Right atrium auricular region (tissue), 2 donors: Measurements from ENCODE around the gene TRANK1. TPM values are rescaled to one million over a fixed set of nuclear protein-coding genes. Genes with fewer than 3 reads are reported as not detected.

Source experiments
- DNase-seq: peaks from one replicate; pipeline ENCODE4 v3.0.0-alpha.2; 2019; ENCODE audit warnings: low spot score
- H3K27ac ChIP-seq, 2 donors: fragments of 200-600 bp; sonication (generic); 1 replicate in 1 of 2; 2 replicates in 1 of 2; pipeline ENCODE4 v1.5.1; 2016 to 2019
- H3K27me3 ChIP-seq, 2 donors: fragments of 200-600 bp; sonication (generic); one replicate each; pipeline versions ENCODE4 v1.5.1 to v1.6.0; 2017 to 2019
- H3K36me3 ChIP-seq: fragments of 200-600 bp; sonication (generic); one replicate; pipeline ENCODE4 v1.5.1; 2016
- H3K4me1 ChIP-seq, 2 donors: fragments of 200-600 bp; sonication (generic); one replicate each; pipeline versions ENCODE4 v1.5.1 to v1.6.0; 2017 to 2019
- H3K4me3 ChIP-seq, 2 donors: fragments of 200-600 bp; sonication (generic); 1 replicate in 1 of 2; 2 replicates in 1 of 2; pipeline ENCODE4 v1.5.1; 2017 to 2019; ENCODE audit warnings: mild to moderate bottlenecking in 1 of 2, moderate library complexity in 1 of 2
- H3K9me3 ChIP-seq, 2 donors: fragments of 200-600 bp; sonication (generic); one replicate each; pipeline ENCODE4 v1.5.1; 2019
- CTCF ChIP-seq, 2 donors: fragments of 200-600 bp; sonication (generic); IDR thresholded peaks; one replicate each; pipeline ENCODE4 v1.5.1; 2019; ENCODE audit warnings: antibody characterized with exemption in 2 of 2
- total RNA-seq, 2 donors: library from RNA; depleted of rRNA; stranded (reverse); fragments of >200 nt; gene quantifications; one replicate each; pipeline ENCODE4 v1.1.0, GENCODE V29; 2016

TRANK1 gene
- total RNA-seq, 2 donors from 2014 or later = 5.7 to 10.3 TPM

- no peaks in the 10 kb centered on the region for H3K4me1 ChIP-seq
- H3K9me3 ChIP-seq = no peaks in the 10 kb centered on the region
- H3K36me3 ChIP-seq = no peaks in the 10 kb centered on the region
- no peaks in the 10 kb centered on the region for H3K27me3 ChIP-seq
- DNase-seq = no peak
- no peak for TF ChIP-seq CTCF (IDR thresholded peaks at IDR 0.05)
- H3K27ac ChIP-seq = no peak overlapping the region
- no peak overlapping the region for H3K4me3 ChIP-seq
Observed at GRCh38 chr3:36786921-36787890, 157.6 kb downstream of the TRANK1 start.

- H3K36me3 ChIP-seq = no peaks in the 10 kb centered on the region
- no peak overlapping the region for H3K4me3 ChIP-seq
- no peak overlapping the region for H3K27ac ChIP-seq
- no peak for DNase-seq
- H3K9me3 ChIP-seq = no peaks in the 10 kb centered on the region
- TF ChIP-seq CTCF (IDR thresholded peaks at IDR 0.05) = no peak
- no peaks in the 10 kb centered on the region for H3K4me1 ChIP-seq
- no peaks in the 10 kb centered on the region for H3K27me3 ChIP-seq
Observed at GRCh38 chr3:36784138-36784635, 160.7 kb downstream of the TRANK1 start.

- no peaks in the 10 kb centered on the region for H3K27me3 ChIP-seq
- no peaks in the 10 kb centered on the region for H3K36me3 ChIP-seq
- no peak overlapping the region for H3K27ac ChIP-seq
- TF ChIP-seq CTCF (IDR thresholded peaks at IDR 0.05) = no peak
- no peaks in the 10 kb centered on the region for H3K9me3 ChIP-seq
- H3K4me3 ChIP-seq = no peak overlapping the region
- no peaks in the 10 kb centered on the region for H3K4me1 ChIP-seq
- no peak for DNase-seq
Observed at GRCh38 chr3:36777424-36778218, 167.2 kb downstream of the TRANK1 start.

Other genes starting within 250 kb of the TRANK1 start
- gene DCLK3, start 180.5 kb downstream of the TRANK1 start, total RNA-seq = under 1 TPM; 0.08 to 0.15 TPM
- 10 to 100 TPM; 10.3 TPM for gene EPM2AIP1, start 48.1 kb upstream of the TRANK1 start, total RNA-seq
- 10 to 100 TPM; 36.0 to 37.8 TPM for gene MLH1, start 48.5 kb upstream of the TRANK1 start, total RNA-seq
- gene LRRFIP2, start 229.5 kb upstream of the TRANK1 start, total RNA-seq = 100 to 1,000 TPM in 1 of 2 donors, 10 to 100 TPM in 1; 82.3 to 142 TPM